ENCODE data around the gene C4orf46. TPM values are rescaled to one million over a fixed set of nuclear protein-coding genes. Genes with fewer than 3 reads are reported as not detected.
"Not testable (repeated sequence)": the region's sequence is repeated elsewhere in the genome, so short reads cannot be mapped to it uniquely, and the experiment has no call there.

Gene C4orf46
- total RNA-seq, 2 donors from 2014 or later, result 4.3 to 8.1 TPM

DNA sequence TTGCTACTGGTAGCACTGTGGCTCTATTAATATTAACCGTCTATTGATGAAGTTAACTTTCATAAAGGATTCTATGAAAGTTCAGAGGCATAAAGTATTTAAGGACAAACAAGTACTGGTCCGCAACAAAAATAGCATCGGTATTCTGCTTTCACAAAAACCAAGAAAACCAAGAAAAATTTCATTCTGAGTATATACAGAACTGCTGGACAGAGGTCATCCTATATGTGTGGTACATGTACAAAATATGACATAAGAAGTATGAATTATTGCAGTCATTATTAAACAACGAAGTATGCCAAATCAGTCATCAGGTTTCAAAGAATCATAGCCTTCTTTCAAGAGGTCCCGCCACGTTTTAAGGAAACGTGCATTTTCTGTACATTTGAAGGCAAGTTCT, 2.4 kb downstream of the C4orf46 start:
- intact Hi-C loops (cut with DNase I), result no loop called here
- Histone ChIP-seq H3K27me3 (replicated peaks; ENCODE audit: insufficient read depth) (no peaks in the 10 kb centered on the region), H3K4me3 (no peak overlapping the region), H3K27ac (no peak overlapping the region), H3K9me3 (no peaks in the 10 kb centered on the region), H3K36me3 (no peaks in the 10 kb centered on the region), H3K4me1 (replicated peaks) (no peaks in the 10 kb centered on the region)
- DNase-seq (ENCODE audit: low spot score), result no peak
- WGBS, result 88% methylated on average over 7 of the region's 7 CpGs
- TF ChIP-seq POLR2A (IDR thresholded peaks at IDR 0.05), result no peak
- no peak for TF ChIP-seq POLR2AphosphoS5 (IDR thresholded peaks at IDR 0.05)
- TF ChIP-seq, protein P1, sequence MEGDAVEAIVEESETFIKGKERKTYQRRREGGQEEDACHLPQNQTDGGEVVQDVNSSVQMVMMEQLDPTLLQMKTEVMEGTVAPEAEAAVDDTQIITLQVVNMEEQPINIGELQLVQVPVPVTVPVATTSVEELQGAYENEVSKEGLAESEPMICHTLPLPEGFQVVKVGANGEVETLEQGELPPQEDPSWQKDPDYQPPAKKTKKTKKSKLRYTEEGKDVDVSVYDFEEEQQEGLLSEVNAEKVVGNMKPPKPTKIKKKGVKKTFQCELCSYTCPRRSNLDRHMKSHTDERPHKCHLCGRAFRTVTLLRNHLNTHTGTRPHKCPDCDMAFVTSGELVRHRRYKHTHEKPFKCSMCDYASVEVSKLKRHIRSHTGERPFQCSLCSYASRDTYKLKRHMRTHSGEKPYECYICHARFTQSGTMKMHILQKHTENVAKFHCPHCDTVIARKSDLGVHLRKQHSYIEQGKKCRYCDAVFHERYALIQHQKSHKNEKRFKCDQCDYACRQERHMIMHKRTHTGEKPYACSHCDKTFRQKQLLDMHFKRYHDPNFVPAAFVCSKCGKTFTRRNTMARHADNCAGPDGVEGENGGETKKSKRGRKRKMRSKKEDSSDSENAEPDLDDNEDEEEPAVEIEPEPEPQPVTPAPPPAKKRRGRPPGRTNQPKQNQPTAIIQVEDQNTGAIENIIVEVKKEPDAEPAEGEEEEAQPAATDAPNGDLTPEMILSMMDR (IDR thresholded peaks at IDR 0.05), result no peak

GRCh38 chr4:158667651-158668198, 4.0 kb downstream of the C4orf46 start:
- WGBS, result 75% methylated on average over 3 of the region's 3 CpGs
- no peaks in the 10 kb centered on the region for H3K27me3 ChIP-seq (replicated peaks; ENCODE audit: insufficient read depth)
- no peak for DNase-seq (ENCODE audit: low spot score)
- intact Hi-C loops (cut with DNase I), result no loop called here
- no peak overlapping the region for H3K4me3 ChIP-seq
- no peak overlapping the region for H3K27ac ChIP-seq
- H3K4me1 ChIP-seq (replicated peaks), result no peaks in the 10 kb centered on the region
- no peaks in the 10 kb centered on the region for H3K36me3 ChIP-seq
- no peak for TF ChIP-seq POLR2AphosphoS5 (IDR thresholded peaks at IDR 0.05)
- no peak for TF ChIP-seq POLR2A (IDR thresholded peaks at IDR 0.05)
- TF ChIP-seq, protein P1 (IDR thresholded peaks at IDR 0.05), result peak in 1 of 4 experiments; percentile 19
- H3K9me3 ChIP-seq, result no peaks in the 10 kb centered on the region

DNA sequence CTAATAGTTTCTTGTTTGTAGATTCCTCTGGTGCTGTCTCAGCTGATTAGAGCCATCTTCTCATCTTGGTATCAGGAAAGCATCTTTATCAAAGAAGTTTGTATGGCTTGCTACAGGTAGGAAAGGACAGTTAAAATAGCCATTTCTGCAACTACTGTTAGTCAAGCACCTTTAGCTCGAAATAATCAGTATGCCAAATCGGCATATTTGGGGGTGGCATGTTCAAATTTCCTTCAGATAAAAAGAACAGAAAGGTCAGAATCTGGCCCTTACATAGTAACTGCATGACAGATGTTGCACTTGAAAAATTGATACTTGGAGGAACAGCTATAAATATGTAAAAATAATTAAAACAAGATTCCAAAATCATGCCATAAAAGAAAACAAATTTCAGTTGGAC, 4.8 kb downstream of the C4orf46 start:
- Histone ChIP-seq H3K27me3 (replicated peaks; ENCODE audit: insufficient read depth) (no peaks in the 10 kb centered on the region), H3K27ac (no peak overlapping the region), H3K9me3 (no peaks in the 10 kb centered on the region), H3K36me3 (no peaks in the 10 kb centered on the region), H3K4me3 (no peak overlapping the region), H3K4me1 (replicated peaks) (no peaks in the 10 kb centered on the region)
- DNase-seq (ENCODE audit: low spot score), result no peak
- TF ChIP-seq POLR2AphosphoS5 (IDR thresholded peaks at IDR 0.05) (no peak), POLR2A (IDR thresholded peaks at IDR 0.05) (no peak)
- TF ChIP-seq, protein P1 (IDR thresholded peaks at IDR 0.05), result no peak
- intact Hi-C loops (cut with DNase I), result no loop called here
- 98% methylated on average over 2 of the region's 2 CpGs for WGBS

DNA sequence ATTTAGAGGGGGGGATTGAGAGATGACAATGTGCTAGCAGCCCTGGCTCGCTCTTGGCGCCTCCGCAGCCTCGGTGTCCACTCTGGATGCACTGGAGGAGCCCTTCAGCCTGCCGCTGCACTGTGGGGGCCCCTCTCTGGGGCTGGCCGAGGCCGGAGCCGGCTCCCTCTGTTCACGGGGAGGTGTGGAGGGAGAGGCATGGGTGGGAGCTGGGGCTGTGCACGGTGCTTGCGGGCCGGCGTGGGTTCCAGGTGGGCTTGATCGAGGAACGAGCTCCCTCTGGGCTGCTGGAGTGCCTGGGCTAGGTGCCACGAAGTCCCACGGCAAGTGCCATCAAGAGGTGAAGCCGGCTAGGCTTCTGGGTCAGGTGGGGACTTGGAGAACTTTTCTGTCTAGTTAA, 6.9 kb downstream of the C4orf46 start:
- Histone ChIP-seq H3K9me3 (no peaks in the 10 kb centered on the region), H3K4me3 (no peak overlapping the region), H3K27ac (no peak overlapping the region), H3K36me3 (no peaks in the 10 kb centered on the region), H3K4me1 (replicated peaks) (no peaks in the 10 kb centered on the region), H3K27me3 (replicated peaks; ENCODE audit: insufficient read depth) (no peaks in the 10 kb centered on the region)
- DNase-seq (ENCODE audit: low spot score), result no peak
- 97% methylated on average over 18 of the region's 18 CpGs for WGBS
- intact Hi-C loops (cut with DNase I), result no loop called here
- no peak for TF ChIP-seq POLR2AphosphoS5 (IDR thresholded peaks at IDR 0.05)
- TF ChIP-seq, protein P1 (IDR thresholded peaks at IDR 0.05), result no peak

DNA sequence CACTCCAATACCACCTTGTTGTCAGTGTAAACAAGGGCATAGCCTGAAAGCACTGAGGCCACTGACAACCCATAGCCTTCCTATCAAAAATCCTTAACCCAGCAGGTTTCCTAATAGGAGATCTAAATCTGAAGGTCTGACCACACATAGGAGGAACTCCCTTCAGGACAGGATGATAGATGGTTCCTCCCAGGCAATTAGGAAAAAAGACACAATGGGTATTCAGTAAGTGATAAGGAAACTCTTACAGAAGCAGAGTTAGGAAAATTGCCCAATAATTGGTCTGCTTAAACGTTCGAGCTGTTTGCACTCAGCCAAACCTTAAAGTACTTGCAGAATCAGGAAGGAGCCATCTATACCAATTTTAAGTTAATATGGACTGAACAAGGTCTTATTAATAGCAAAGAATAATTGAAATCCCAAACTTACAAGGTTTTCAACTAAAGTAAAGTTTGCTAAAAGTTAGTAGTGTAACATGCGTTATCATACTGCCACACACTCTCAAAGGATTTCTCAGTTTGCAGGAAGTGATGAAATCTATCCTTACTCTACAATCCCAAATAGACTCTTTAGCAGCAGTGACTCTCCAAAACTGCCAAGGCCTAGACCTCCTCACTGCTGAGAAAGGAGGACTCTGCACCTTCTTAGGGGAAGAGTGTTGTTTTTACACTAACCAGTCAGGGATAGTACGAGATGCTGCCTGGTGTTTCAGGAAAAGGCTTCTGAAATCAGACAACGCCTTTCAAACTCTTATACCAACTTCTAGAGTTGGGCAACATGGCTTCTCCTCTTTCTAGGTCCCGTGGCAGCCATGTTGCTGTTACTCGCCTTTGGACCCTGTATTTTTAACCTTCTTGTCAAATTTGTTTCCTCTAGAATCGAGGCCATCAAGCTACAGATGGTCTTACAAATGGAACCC, 7.7 kb downstream of the C4orf46 start:
- H3K27ac ChIP-seq; H3K4me3 ChIP-seq; intact Hi-C loops (cut with DNase I); DNase-seq (ENCODE audit: low spot score); H3K36me3 ChIP-seq; H3K4me1 ChIP-seq (replicated peaks); H3K27me3 ChIP-seq (replicated peaks; ENCODE audit: insufficient read depth); H3K9me3 ChIP-seq: not testable (repeated sequence)
- 86% methylated on average over 8 of the region's 8 CpGs for WGBS

DNA sequence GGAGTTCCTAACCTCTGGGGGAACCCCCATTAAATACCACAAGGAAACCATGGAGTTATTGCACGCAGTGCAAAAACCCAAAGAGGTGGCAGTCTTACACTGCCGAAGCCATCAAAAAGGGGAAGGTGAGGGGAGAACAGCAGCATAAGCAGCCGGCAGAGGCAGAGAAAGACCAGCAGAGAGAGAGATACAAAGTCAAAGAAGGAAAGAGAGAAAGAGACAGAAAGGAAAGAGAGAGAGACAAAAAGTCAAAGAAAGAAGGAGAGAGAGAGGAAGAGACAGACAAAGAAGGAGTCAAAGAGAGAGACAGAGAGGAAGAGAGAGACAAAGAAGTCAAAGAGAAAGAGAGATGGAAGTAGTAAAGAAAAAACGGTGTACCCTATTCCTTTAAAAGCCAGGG, 8.4 kb downstream of the C4orf46 start:
- H3K27me3 ChIP-seq (replicated peaks; ENCODE audit: insufficient read depth); DNase-seq (ENCODE audit: low spot score); H3K4me1 ChIP-seq (replicated peaks); H3K27ac ChIP-seq; H3K4me3 ChIP-seq; H3K9me3 ChIP-seq; H3K36me3 ChIP-seq; intact Hi-C loops (cut with DNase I): not testable (repeated sequence)
- 70% methylated on average over 4 of the region's 4 CpGs for WGBS

Data from prostate gland (tissue), 2 donors.